Measurements from ENCODE around the gene CDCA7L. TPM values are rescaled to one million over a fixed set of nuclear protein-coding genes. Genes with fewer than 3 reads are reported as not detected.

Gene CDCA7L
- total and polyA plus RNA-seq, 2 of the 4 experiments (the other 2 are of a cell fraction) = 20.4 to 35.0 TPM

GRCh38 chr7:21969822-21970221 is 24.1 kb upstream of the CDCA7L start:
- Histone ChIP-seq H3K36me3 (ENCODE audit: control insufficient read depth, insufficient read depth, low read length) (no peaks in the 10 kb centered on the region), H3K9me1 (ENCODE audit: insufficient read depth, low read length) (no peaks in the 10 kb centered on the region)
- POLR2A ChIA-PET (ENCODE audit: unreplicated experiment) = no interaction called here

More at GRCh38 chr7:21969822-21970221, 24.1 kb upstream of the CDCA7L start:
- no peak overlapping the region for H3K56ac ChIP-seq (ENCODE audit: extremely low read depth, insufficient read depth, low read length)
- H3K4ac ChIP-seq (ENCODE audit: low read depth, low read length) = no peak overlapping the region
- H3K79me1 ChIP-seq (ENCODE audit: low read depth in 1 of 2, low read length in 2 of 2) = no peaks in the 10 kb centered on the region
- no TSS peak for BruUV-seq (replicated peaks)
- no peak overlapping the region for H2BK120ac ChIP-seq (ENCODE audit: low read depth, low read length)
- DNase-seq = no peak
- no peaks in the 10 kb centered on the region for H3K9me3 ChIP-seq (ENCODE audit: control insufficient read depth, insufficient read depth, low read length)
- H4K8ac ChIP-seq (ENCODE audit: low read depth in 2 of 2, low read length in 2 of 2) = no peak overlapping the region
- no peak overlapping the region for H2BK5ac ChIP-seq (ENCODE audit: low read depth, low read length, poor library complexity, severe bottlenecking)
- TF ChIP-seq CEBPB (IDR thresholded peaks at IDR 0.05; ENCODE audit: low read depth, low read length) = no peak
- TF ChIP-seq, protein P1, sequence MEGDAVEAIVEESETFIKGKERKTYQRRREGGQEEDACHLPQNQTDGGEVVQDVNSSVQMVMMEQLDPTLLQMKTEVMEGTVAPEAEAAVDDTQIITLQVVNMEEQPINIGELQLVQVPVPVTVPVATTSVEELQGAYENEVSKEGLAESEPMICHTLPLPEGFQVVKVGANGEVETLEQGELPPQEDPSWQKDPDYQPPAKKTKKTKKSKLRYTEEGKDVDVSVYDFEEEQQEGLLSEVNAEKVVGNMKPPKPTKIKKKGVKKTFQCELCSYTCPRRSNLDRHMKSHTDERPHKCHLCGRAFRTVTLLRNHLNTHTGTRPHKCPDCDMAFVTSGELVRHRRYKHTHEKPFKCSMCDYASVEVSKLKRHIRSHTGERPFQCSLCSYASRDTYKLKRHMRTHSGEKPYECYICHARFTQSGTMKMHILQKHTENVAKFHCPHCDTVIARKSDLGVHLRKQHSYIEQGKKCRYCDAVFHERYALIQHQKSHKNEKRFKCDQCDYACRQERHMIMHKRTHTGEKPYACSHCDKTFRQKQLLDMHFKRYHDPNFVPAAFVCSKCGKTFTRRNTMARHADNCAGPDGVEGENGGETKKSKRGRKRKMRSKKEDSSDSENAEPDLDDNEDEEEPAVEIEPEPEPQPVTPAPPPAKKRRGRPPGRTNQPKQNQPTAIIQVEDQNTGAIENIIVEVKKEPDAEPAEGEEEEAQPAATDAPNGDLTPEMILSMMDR (conservative IDR thresholded peaks at IDR 0.05; ENCODE audit: low read depth, low read length) = no peak
- no peak for TF ChIP-seq SMC3 (IDR thresholded peaks at IDR 0.05; ENCODE audit: low read depth, low read length)
- TF ChIP-seq RFX5 (IDR thresholded peaks at IDR 0.05; ENCODE audit: low read depth, low read length) = no peak
- TF ChIP-seq FOS (IDR thresholded peaks at IDR 0.05; ENCODE audit: low read depth, low read length) = no peak
- TF ChIP-seq RCOR1 (IDR thresholded peaks at IDR 0.05; ENCODE audit: insufficient replicate concordance, low read length) = no peak
- no peak for TF ChIP-seq ELK1 (IDR thresholded peaks at IDR 0.05; ENCODE audit: borderline replicate concordance, low read depth, low read length)
- TF ChIP-seq RAD21 (IDR thresholded peaks at IDR 0.05; ENCODE audit: low read length) = no peak
- no peak for TF ChIP-seq CHD1 (IDR thresholded peaks at IDR 0.05; ENCODE audit: low read depth, low read length)
- H3K4me1 ChIP-seq (ENCODE audit: control insufficient read depth, insufficient read depth, low read length) = no peaks in the 10 kb centered on the region
- H2BK20ac ChIP-seq (ENCODE audit: low read depth, low read length) = no peak overlapping the region
- dilution Hi-C loops (cut with HindIII; ENCODE audit: low sequenced_read_pairs, unreplicated experiment) (no loop called here), intact Hi-C loops (cut with micrococcal nuclease) (no loop called here), in situ Hi-C loops (cut with MboI; ENCODE audit: low sequenced_read_pairs) (no loop called here)
- no peak overlapping the region for H3K23ac ChIP-seq (ENCODE audit: low read depth, low read length)
- H3K9ac ChIP-seq (ENCODE audit: low read depth, low read length) = no peak overlapping the region
- no peak overlapping the region for H3K4me2 ChIP-seq (ENCODE audit: low read depth, low read length)
- H4K20me1 ChIP-seq (ENCODE audit: insufficient read depth, low read length) = no peaks in the 10 kb centered on the region
- no peak overlapping the region for H3K27ac ChIP-seq (ENCODE audit: insufficient read depth, low read length)
- CTCF ChIA-PET = no interaction called here
- no peak overlapping the region for H3K18ac ChIP-seq (ENCODE audit: low read depth, low read length)
- no peak overlapping the region for H2AK9ac ChIP-seq (replicated peaks; ENCODE audit: low read depth, low read length, poor library complexity)
- H4K91ac ChIP-seq (ENCODE audit: insufficient read depth, low read depth, low read length) = no peak overlapping the region
- H3K27me3 ChIP-seq (ENCODE audit: control insufficient read depth, insufficient read depth, low read length) = no peaks in the 10 kb centered on the region
- no peak overlapping the region for H2AFZ ChIP-seq (replicated peaks; ENCODE audit: low read length, poor library complexity)
- H4K5ac ChIP-seq (ENCODE audit: low read depth, low read length) = no peak overlapping the region
- no peak overlapping the region for H3K14ac ChIP-seq (replicated peaks; ENCODE audit: low read depth, low read length)
- no peak overlapping the region for H3K4me3 ChIP-seq (ENCODE audit: insufficient read depth, low read depth, low read length)
- ATAC-seq (ENCODE audit: low read depth) = no peak
- no peak overlapping the region for H2BK15ac ChIP-seq (ENCODE audit: low read depth, low read length)
- no peak overlapping the region for H2AK5ac ChIP-seq (ENCODE audit: low read depth, low read length)
